Esophagus squamous epithelium (tissue), 5 donors: ENCODE data around the gene IER3. TPM values are rescaled to one million over a fixed set of nuclear protein-coding genes. Genes with fewer than 3 reads are reported as not detected.

Experiments used
- DNase-seq: peaks from one replicate; lab custom pipeline; 2025; lab: John Stamatoyannopoulos, UW
- H3K27ac ChIP-seq, 4 donors: fragments of 200-600 bp; sonication (generic); one replicate each; pipeline ENCODE4 v1.5.1; 2016 to 2019; ENCODE audit warnings: mild to moderate bottlenecking in 1 of 4
- H3K27me3 ChIP-seq, 4 donors: fragments of 200-600 bp; sonication (generic); 1 replicate in 3 of 4; 2 replicates in 1 of 4; pipeline versions ENCODE4 v1.5.1 to v1.6.0; 2017 to 2021; ENCODE audit warnings: antibody characterized with exemption in 1 of 4
- H3K36me3 ChIP-seq, 3 donors: fragments of 200-600 bp; sonication (generic); one replicate each; pipeline ENCODE4 v1.5.1; 2016 to 2019
- H3K4me1 ChIP-seq, 3 donors: fragments of 200-600 bp; sonication (generic); one replicate each; pipeline ENCODE4 v1.5.1; 2017 to 2019
- H3K4me3 ChIP-seq, 4 donors: fragments of 200-600 bp; sonication (generic); 1 replicate in 3 of 4; 2 replicates in 1 of 4; pipeline ENCODE4 v1.5.1; 2016 to 2019; ENCODE audit warnings: mild to moderate bottlenecking in 2 of 4, moderate library complexity in 1 of 4
- H3K9me3 ChIP-seq, 3 donors: fragments of 200-600 bp; sonication (generic); one replicate each; pipeline ENCODE4 v1.5.1; 2016 to 2019
- POLR2A ChIP-seq, 4 donors: fragments of 450-650 bp; IDR thresholded peaks; one replicate each; pipeline ENCODE4 v1.6.1; 2017; ENCODE audit warnings: antibody characterized with exemption in 4 of 4, mild to moderate bottlenecking in 4 of 4, moderate library complexity in 3 of 4
- WGBS, 2 donors: methylation state at CpG; one replicate each; pipeline ENCODE4 v1.1.5; 2018; 5-methylcytosine and 5-hydroxymethylcytosine counted together
- intact Hi-C: fragments of 100-400 bp; cut with DNase I; formaldehyde crosslinking; loops from one replicate; pipeline ENCODE4 v1.15.0; 2022
- total RNA-seq, 4 donors: library from RNA; depleted of rRNA; stranded (reverse); fragments of >200 nt; gene quantifications; one replicate each; pipeline ENCODE4 v1.1.0, GENCODE V29; 2016
- TF ChIP-seq, protein P1 (sequence below), 6 experiments: fragments of 450-650 bp in 4 of 6; fragments of 200-600 bp in 2 of 6; sonication (generic) in 2 of 6; IDR thresholded peaks; one replicate each; pipeline ENCODE4 v1.5.1; 2016 to 2019; ENCODE audit warnings: antibody characterized with exemption in 6 of 6, mild to moderate bottlenecking in 4 of 6, moderate library complexity in 4 of 6
- donor health status: DM: yes; HTN: yes; CAD: no.

The IER3 gene
- total RNA-seq, 4 donors from 2014 or later, result 41.4 to 87.9 (median 66.0) TPM

DNA sequence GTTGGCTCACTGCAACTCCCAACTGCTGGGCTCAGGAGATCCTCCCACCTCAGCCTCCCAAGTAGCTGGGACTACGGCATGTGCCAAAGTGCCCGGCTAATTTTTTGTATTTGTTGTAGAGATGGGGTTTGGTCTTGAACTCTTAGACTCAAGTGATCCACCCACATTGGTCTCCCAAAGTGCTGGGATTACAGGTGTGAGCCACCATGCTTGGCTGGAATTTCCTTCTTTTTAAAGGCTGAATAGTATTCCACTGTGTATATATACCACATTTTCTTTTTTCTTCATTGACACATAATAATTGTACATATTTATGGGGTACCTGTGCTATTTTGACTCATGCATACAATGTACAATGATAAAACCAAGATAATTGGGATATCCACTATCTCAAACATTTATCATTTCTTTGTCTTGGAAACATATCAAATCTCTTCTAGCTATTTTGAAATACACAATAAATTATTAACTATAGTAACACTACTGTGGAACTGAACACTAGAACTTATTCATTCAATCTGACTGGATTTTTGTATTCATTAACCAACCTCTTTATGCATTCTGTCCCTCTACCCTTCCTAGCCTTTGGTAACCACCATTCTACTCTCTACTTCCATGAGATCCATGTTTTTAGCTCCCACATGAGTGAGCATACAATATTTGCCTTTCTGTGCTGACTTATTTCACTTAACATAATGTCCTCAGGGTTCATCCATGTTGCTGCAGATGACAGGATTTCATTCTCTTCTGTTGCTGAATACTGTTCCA lies 35.1 kb downstream of the IER3 start:
- Histone ChIP-seq H3K27me3 (no peaks in the 10 kb centered on the region), H3K36me3 (peaks cover 0 to 97% (median 18%) of the 10 kb centered on the region in 3 donors), H3K27ac (no peak overlapping the region), H3K9me3 (no peaks in the 10 kb centered on the region), H3K4me3 (no peak overlapping the region), H3K4me1 (peaks cover 0 to 20% (median 0%) of the 10 kb centered on the region in 3 donors)
- intact Hi-C loops, result no loop called here
- 85 to 96% methylated on average over 2 of the region's 2 CpGs for WGBS, 2 donors
- no peak for DNase-seq
- no peak for TF ChIP-seq POLR2A (IDR thresholded peaks at IDR 0.05)
- TF ChIP-seq, protein P1, sequence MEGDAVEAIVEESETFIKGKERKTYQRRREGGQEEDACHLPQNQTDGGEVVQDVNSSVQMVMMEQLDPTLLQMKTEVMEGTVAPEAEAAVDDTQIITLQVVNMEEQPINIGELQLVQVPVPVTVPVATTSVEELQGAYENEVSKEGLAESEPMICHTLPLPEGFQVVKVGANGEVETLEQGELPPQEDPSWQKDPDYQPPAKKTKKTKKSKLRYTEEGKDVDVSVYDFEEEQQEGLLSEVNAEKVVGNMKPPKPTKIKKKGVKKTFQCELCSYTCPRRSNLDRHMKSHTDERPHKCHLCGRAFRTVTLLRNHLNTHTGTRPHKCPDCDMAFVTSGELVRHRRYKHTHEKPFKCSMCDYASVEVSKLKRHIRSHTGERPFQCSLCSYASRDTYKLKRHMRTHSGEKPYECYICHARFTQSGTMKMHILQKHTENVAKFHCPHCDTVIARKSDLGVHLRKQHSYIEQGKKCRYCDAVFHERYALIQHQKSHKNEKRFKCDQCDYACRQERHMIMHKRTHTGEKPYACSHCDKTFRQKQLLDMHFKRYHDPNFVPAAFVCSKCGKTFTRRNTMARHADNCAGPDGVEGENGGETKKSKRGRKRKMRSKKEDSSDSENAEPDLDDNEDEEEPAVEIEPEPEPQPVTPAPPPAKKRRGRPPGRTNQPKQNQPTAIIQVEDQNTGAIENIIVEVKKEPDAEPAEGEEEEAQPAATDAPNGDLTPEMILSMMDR (IDR thresholded peaks at IDR 0.05), result no peak

DNA sequence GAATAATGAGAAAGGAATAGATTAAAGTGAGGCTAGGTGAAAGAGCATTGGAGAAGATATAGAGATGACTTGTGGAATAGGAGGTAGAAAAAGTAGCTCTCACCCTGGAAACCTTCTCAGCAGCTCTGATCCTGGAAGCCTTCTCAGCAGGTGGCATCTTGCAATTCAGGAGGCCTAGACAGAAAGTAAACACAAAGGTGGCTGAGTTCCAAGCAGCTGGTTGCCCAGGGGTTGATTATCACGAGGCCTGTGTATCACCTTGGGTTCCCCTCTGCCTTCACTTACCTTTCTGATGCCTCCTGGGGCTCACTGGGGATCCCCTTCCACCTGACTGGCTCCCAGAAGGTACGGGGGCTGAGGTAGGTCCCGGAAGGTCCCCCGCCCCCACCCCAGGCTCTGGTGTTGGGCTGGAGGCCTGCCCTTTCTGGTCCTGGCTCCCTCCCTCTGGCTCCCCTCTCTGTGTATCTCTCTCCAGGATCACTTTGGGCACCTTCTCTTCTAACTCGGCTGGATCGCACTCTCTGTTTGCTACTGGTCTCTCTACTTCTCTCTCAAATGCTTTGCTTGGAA lies 37.0 kb downstream of the IER3 start:
- H3K27me3 ChIP-seq, result no peaks in the 10 kb centered on the region
- intact Hi-C loops, result no loop called here

DNA sequence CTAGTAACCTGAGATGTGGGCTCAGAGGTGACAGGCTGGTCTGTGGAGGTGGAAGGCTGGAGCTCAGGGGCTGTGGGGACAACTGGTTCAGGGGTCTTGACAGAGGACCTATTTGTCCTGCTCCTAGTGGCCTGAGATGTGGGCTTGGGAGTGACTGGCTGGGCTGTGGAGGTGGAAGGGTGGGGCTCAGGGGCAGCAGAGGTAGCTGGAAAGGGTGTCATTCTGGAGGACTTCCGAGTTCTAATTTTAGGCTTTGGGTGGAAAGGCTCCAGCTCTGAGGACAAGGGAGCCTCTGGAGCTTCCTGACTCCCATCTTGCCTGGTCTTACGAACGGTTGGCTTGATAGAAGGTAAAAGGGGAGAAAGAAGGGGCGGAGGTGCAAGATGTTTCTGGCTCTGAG lies 38.7 kb downstream of the IER3 start:
- no peak for DNase-seq
- H3K27me3 ChIP-seq, result no peaks in the 10 kb centered on the region
- peaks cover 0 to 5% (median 0%) of the 10 kb centered on the region in 3 donors for H3K4me1 ChIP-seq
- intact Hi-C loops, result no loop called here
- H3K9me3 ChIP-seq, result no peaks in the 10 kb centered on the region
- no peak overlapping the region for H3K4me3 ChIP-seq
- H3K36me3 ChIP-seq, result peaks cover 0 to 96% (median 4%) of the 10 kb centered on the region in 3 donors
- no peak overlapping the region for H3K27ac ChIP-seq
- 89 to 91% methylated on average over 4 of the region's 4 CpGs for WGBS, 2 donors
- TF ChIP-seq, protein P1 (IDR thresholded peaks at IDR 0.05), result no peak
- no peak for TF ChIP-seq POLR2A (IDR thresholded peaks at IDR 0.05)

More for the DNA sequence above, 37.0 kb downstream of the IER3 start:
- no peak for DNase-seq
- TF ChIP-seq, protein P1 (IDR thresholded peaks at IDR 0.05), result no peak
- no peak for TF ChIP-seq POLR2A (IDR thresholded peaks at IDR 0.05)
- H3K27ac ChIP-seq, result no peak overlapping the region
- H3K36me3 ChIP-seq, result peaks cover 0 to 97% (median 17%) of the 10 kb centered on the region in 3 donors
- H3K9me3 ChIP-seq, result no peaks in the 10 kb centered on the region
- peaks cover 0 to 12% (median 0%) of the 10 kb centered on the region in 3 donors for H3K4me1 ChIP-seq
- WGBS, 2 donors, result 68 to 77% methylated on average over 5 of the region's 6 CpGs
- no peak overlapping the region for H3K4me3 ChIP-seq

DNA sequence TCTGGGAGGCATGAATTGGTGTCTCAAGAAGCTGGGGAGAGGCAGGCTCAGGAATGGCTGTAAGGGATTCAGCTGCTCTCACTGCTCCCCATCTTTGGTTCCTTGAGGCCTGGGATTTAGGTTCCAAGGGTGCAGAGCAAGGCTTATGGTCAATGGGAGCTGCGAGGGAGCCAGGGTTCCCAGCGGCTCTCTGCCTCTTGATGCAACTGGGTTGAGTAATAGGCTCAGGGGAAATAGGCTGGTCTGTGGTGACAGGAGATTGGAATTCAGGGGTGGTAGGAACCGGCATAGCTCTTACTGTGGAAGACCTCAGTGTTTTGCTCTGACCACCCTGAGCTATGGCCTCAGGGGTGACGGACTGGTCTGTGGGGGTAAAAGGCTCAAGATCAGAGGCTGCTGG lies 40.5 kb downstream of the IER3 start:
- H3K27ac ChIP-seq, result no peak overlapping the region
- no peaks in the 10 kb centered on the region for H3K27me3 ChIP-seq
- DNase-seq, result no peak
- WGBS, 2 donors, result 94% methylated on average over 2 of the region's 4 CpGs; no CpG with 5 or more reads in 1 of the 2 donors
- H3K4me1 ChIP-seq, result peaks cover 0 to 5% (median 0%) of the 10 kb centered on the region in 3 donors
- H3K36me3 ChIP-seq, result peaks cover 0 to 97% (median 4%) of the 10 kb centered on the region in 3 donors
- no peak overlapping the region for H3K4me3 ChIP-seq
- TF ChIP-seq, protein P1 (IDR thresholded peaks at IDR 0.05), result no peak
- TF ChIP-seq POLR2A (IDR thresholded peaks at IDR 0.05), result no peak
- no peaks in the 10 kb centered on the region for H3K9me3 ChIP-seq
- intact Hi-C loops, result no loop called here

DNA sequence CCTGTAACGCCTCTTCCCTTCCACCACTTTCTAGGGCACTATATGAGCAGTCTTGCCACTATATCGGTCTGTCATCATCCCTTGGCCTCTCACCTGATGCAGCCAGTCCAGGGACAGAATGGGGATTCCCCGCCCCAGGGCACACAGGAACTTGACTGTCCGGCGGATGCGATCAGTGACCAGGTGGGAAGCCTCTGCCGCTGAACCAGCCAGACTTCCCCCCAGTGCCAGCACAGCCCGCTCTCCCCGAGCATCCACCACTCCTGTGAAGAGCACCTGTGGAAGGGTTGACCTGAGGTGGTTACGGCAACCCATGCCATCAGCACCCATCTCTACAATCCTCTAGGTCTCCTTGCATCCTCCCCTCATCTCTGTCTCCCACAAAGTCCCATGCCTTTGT lies 41.3 kb downstream of the IER3 start:
- TF ChIP-seq, protein P1 (IDR thresholded peaks at IDR 0.05), result no peak
- no peak for TF ChIP-seq POLR2A (IDR thresholded peaks at IDR 0.05)
- Histone ChIP-seq H3K27ac (no peak overlapping the region), H3K9me3 (no peaks in the 10 kb centered on the region), H3K36me3 (peaks cover 0 to 91% (median 2%) of the 10 kb centered on the region in 3 donors), H3K4me1 (peaks cover 0 to 5% (median 0%) of the 10 kb centered on the region in 3 donors), H3K27me3 (no peaks in the 10 kb centered on the region), H3K4me3 (no peak overlapping the region)
- intact Hi-C loops, result no loop called here
- WGBS, 2 donors, result 98 to 100% methylated on average over 3 to 10 of the region's 10 CpGs
- DNase-seq, result no peak
